ENCODE measurements around the gene RBM15B. TPM values are rescaled to one million over a fixed set of nuclear protein-coding genes. Genes with fewer than 3 reads are reported as not detected.

Gene RBM15B
- total and polyA plus RNA-seq, 2 experiments from 2014 or later = 16.3 to 57.9 TPM

- Mint-ChIP-seq H3K4me1 (no peaks in the 10 kb centered on the region), H3K36me3 (ENCODE audit: low read depth) (peaks cover 37% of the 10 kb centered on the region; the same call in 2 of the 3 replicates), H3K27ac (no peak overlapping the region), H3K9me3 (no peaks in the 10 kb centered on the region), H3K27me3 (ENCODE audit: insufficient read depth, low read depth, poor library complexity) (peaks cover 2% of the 10 kb centered on the region), H3K4me3 (no peak overlapping the region)
- Histone ChIP-seq H3K27me3 (ENCODE audit: insufficient read depth) (no peaks in the 10 kb centered on the region), H3K36me3 (ENCODE audit: insufficient read depth) (peaks cover 11% of the 10 kb centered on the region), H3K4me2 (no peak overlapping the region), H2AFZ (no peak overlapping the region), H3K9me2 (ENCODE audit: insufficient read depth) (no peaks in the 10 kb centered on the region), H3K4me3 (no peak overlapping the region), H3F3A (replicated peaks; ENCODE audit: low read depth) (no peaks in the 10 kb centered on the region), H3K27ac (ENCODE audit: low read depth) (no peak overlapping the region), H4K20me1 (replicated peaks; ENCODE audit: insufficient read depth) (no peaks in the 10 kb centered on the region; the same call in 1 of the 2 replicates), H3K79me2 (replicated peaks; ENCODE audit: insufficient read depth) (no peaks in the 10 kb centered on the region), H3K4me1 (ENCODE audit: insufficient read depth) (no peaks in the 10 kb centered on the region)
- DNase-seq (ENCODE audit: low spot score) (no peak), ATAC-seq (no peak)
- TF ChIP-seq JUNB (IDR thresholded peaks at IDR 0.05; ENCODE audit: unreplicated experiment) (no peak), POLR2AphosphoS5 (IDR thresholded peaks at IDR 0.05; ENCODE audit: low read depth) (no peak), ETS1 (IDR thresholded peaks at IDR 0.05) (no peak), EZH2phosphoT487 (IDR thresholded peaks at IDR 0.05; ENCODE audit: unreplicated experiment) (no peak), CTCF (conservative IDR thresholded peaks at IDR 0.05; ENCODE audit: low read depth in 2 of 2) (no peak), ZNF462 (CRISPR knock-in tag; IDR thresholded peaks at IDR 0.05) (no peak), REST (IDR thresholded peaks at IDR 0.05; ENCODE audit: unreplicated experiment) (no peak), ZNF331 (CRISPR knock-in tag; IDR thresholded peaks at IDR 0.05; ENCODE audit: low read depth) (no peak), CREB1 (CRISPR knock-in tag; IDR thresholded peaks at IDR 0.05; ENCODE audit: low read depth) (no peak), ZNF114 (CRISPR knock-in tag; IDR thresholded peaks at IDR 0.05) (no peak), NANOG (IDR thresholded peaks at IDR 0.05; ENCODE audit: borderline replicate concordance) (no peak), EZH2 (IDR thresholded peaks at IDR 0.05; ENCODE audit: low read depth, unreplicated experiment) (no peak), STAT1 (IDR thresholded peaks at IDR 0.05; ENCODE audit: unreplicated experiment) (no peak)
Observed at GRCh38 chr3:51426921-51427320, 35.8 kb downstream of the RBM15B start.
